ENCODE measurements around the gene FLOT1.
A peak's percentile ranks its signal among the peaks of the same experiment; 100 is the strongest.
"Not testable (repeated sequence)": the region's sequence is repeated elsewhere in the genome, so short reads cannot be mapped to it uniquely, and the experiment has no call there.

Gene FLOT1

GRCh38 chr6:30767158-30767943 lies 24.9 kb upstream of the FLOT1 start:
- DNase-seq = no peak

- no peak for DNase-seq
Observed at GRCh38 chr6:30766461-30767157, 24.1 kb upstream of the FLOT1 start.

DNA sequence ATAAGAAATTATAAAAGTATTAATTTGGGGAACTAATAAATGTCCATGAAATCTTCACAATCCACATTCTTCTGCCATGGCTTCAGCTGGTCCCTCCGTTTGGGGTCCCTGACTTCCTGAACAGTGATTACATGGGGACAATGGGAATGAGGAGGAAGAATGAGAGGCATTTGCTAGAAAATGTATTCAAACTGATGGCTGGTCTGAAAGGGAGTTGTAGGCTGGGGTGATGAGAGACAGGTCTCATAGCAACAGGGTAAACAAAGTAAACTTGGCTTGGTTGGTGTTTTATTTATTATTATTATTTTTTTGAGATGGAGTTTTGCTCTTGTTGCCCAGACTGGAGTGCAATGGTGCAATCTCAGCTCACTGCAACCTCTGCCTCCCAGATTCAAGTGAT lies 23.0 kb upstream of the FLOT1 start:
- not testable (repeated sequence) for DNase-seq

- DNase-seq = not testable (repeated sequence)
Observed at GRCh38 chr6:30764490-30765043, 22.1 kb upstream of the FLOT1 start.

DNA sequence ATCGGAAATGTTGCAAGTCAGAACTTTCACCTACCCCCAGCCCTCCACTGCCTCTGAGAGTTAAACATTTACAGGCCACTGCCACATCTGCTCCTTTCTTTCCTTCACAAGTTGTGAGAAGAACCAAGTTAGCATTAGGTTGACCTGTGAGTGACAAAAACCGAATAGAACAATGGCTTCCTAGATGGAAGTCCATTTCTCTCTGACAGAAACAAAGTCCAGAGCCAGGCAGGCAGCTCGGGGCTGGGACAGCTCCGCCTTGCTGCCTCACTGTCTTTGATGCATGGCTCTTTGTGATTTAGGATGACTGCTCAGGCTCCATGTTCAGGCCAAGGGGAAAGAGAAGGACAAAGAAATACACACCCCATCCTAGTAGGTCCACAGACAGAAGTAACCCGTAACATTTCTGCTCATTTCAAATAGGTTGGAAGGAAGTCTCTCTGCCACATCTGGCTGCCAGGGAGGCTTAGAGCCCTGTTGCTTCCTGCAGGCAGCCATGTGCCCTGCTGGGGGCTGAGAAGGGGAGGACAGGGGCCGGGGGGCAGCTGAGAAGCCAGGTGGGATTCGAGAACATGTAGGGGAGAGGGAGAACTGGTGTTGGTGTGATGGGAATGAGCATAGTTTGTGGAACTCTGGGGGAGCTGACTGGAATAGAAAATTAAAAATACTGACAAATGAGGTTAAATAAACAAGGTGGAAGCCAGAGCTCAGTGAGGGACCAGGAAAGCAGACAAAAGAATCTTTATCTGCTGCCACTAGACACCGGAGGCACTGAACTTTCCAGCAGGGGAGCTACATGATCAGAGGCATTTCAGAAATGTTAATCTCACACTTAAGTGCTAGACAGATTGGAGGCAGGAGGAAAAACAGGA lies 21.4 kb upstream of the FLOT1 start:
- DNase-seq = no peak

GRCh38 chr6:30763155-30763617 lies 20.7 kb upstream of the FLOT1 start:
- DNase-seq = no peak

DNA sequence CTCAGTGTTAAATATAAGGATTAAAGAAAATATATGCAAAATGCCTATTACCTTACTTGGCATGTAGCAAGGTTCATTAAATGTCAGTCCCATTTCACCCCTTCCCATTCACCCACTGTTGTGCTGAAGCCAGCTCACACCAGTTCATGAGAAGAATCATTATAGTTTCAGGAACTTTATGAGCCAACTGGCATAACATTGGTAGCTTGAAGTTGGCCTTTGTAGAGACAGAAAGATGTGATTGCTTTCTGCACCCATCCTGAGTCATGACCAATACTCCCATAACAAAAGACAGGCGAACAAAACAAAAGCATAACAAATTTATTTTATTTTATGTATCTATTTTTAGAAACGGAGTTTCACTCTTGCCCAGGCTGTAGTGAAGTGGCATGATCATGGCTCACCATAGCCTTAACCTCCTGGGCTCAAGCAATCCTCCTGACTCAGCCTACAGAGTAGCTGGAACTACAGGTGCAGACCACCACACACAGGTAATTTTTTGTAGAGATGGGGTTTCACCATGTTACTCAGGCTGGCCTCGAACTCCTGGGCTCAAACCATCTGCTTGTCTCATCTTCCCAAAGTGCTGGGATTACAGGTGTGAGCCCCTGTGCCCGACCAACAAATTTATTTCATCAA lies 19.4 kb upstream of the FLOT1 start:
- DNase-seq = no peak

DNA sequence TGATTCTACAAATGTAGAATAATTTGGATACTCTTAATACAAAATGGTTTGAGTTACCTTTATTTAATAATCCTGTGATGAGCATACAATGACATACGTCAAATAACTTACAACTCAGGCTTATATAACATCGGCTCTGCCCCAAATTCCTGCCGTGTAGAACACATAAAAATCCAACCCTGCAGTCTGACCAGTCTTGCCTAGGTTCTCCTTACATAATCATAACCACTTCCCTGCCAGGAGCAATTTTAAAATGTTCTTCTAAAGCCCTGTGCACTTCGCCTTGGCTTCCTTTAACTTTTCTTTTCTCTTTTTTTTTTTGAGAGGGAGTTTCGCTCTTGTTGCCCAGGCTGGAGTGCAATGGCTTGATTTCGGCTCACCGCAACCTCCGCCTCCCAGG lies 18.1 kb upstream of the FLOT1 start:
- DNase-seq = no peak

DNA sequence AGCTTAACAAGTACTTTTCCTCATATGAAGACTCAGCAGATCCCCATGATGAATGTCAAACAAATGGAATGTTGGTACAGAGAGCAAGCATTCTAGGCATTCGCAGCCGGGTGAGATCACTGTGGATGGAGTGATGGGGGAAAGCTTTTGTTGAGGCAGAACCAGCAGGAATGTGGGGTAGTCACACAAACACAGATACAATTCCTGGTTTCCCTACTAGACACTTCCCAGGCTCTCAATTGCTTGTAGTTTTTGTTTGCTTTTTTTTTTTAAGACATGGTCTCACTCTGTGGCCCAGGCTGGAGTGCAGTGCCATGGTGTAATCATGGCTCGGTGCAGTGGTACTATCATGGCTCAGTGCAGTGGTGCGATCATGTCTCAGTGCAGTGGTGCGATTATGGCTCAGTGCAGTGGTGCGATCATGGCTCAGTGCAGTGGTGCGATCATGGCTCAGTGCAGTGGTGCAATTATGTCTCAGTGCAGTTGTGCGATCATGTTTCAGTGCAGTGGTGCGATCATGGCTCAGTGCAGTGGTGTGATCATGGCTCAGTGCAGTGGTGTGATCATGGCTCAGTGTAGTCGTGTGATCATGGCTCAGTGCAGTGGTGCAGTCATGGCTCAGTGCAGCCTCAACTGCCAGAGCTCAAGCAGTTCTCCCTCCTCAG lies 17.2 kb upstream of the FLOT1 start:
- peak; percentile 96 for DNase-seq

GRCh38 chr6:30757261-30757904 lies 14.9 kb upstream of the FLOT1 start:
- DNase-seq = no peak

DNA sequence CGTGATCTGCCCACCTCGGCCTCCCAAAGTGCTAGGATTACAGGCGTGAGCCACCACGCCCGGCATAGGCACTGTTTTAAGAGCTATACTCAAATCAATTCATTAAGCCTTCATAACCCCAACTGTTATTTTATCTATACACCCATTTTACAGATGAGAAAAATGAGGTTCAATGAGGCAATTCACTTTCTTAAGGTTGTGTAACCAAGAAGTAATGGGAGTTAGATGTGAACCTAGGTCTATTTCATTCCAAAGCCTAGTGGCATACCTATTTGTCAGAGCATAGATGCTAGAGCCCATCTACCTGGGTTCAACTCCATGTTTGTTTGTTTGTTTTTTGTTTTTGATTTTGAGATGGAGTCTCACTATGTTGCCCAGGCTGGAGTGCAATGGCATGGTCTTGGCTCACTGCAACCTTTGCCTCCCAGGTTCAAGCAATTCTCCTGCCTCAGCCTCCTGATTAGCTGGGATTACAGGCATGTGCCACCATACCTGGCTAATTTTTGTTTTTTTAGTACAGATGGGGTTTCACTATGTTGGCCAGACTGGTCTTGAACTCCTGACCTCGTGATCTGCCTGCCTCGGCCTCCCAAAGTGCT lies 14.0 kb upstream of the FLOT1 start:
- not testable (repeated sequence) for DNase-seq

- peak; percentile 90 for DNase-seq
Observed at GRCh38 chr6:30754631-30755030, 12.1 kb upstream of the FLOT1 start.

- DNase-seq = peak; percentile 100
Observed at GRCh38 chr6:30752157-30752927, 9.9 kb upstream of the FLOT1 start.

- no peak for DNase-seq
Observed at GRCh38 chr6:30750379-30750668, 7.8 kb upstream of the FLOT1 start.

- no peak for DNase-seq
Observed at GRCh38 chr6:30749554-30750378, 7.3 kb upstream of the FLOT1 start.

DNA sequence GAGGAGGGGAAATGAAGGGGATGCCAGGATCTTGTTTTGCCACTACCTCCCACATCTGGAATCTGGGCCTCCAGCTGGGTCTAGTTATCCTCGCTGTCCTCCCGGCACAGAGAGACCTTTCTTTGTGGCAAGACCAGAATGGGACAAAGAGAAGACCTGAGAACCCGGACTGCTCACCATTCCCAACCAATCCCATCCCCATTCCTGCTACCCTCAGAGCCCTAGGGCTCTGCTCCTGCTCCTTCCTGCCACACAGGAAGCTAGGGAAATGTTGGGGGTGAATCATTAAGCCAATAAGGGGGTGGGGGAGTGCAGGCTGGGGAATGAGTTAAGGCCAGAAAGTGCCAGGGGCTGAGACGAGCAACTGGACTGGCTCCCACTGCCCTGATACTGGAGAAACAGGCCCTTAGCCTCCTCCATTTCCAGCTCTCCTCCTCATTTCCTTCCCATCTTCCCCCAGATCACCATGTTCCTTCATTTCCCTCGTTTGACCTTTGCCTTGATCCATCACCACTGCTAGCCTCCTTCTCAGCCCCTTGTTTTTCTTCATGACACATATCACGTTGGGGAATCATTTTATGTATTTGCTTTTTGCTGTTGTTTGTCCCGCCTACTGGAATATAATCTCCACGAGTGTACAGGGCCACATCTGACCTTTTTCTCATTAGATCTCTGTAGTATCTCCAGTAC lies 6.5 kb upstream of the FLOT1 start:
- no peak for DNase-seq

- DNase-seq = no peak
Observed at GRCh38 chr6:30747902-30748769, 5.6 kb upstream of the FLOT1 start.

DNA sequence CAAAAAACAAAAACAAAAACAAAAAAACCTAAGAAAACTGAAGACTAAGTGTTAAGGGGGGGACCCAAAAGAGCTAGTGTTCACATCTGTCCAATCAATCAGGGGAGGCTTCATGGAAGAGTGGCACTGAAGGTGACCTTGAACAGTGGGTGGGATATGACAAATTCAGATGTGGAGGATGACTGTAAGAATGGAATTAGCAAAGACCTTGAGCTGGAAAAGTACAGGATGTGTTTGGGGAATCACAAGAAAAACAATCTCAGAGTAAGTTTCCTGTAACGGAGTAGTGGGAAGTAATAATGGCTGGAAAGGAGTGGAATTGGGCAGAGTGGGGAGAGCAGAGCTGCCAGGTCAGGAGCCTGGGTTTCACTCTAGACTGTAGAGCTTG lies 4.8 kb upstream of the FLOT1 start:
- no peak for DNase-seq

Measured in HCEC 1CT (cell line).